H1 (cell line): ENCODE measurements around the gene RASGRF1. TPM values are rescaled to one million over a fixed set of nuclear protein-coding genes. Genes with fewer than 3 reads are reported as not detected.

Experiments used
- CBX5 ChIP-seq: fragments of 300-800, 300-1000 bp; sonication (generic); IDR thresholded peaks from 2 replicates; pipeline ENCODE4 v1.7.1; 2016; ENCODE audit warnings: antibody characterized with exemption, low read length, low read depth
- GTF2F1 ChIP-seq: IDR thresholded peaks from 2 replicates; pipeline ENCODE4 v1.6.1; 2012; ENCODE audit warnings: low read depth, low read length, improper control_type of control experiment, borderline replicate concordance
- HDAC6 ChIP-seq: IDR thresholded peaks from one replicate; pipeline ENCODE4 v1.7.1; 2012; ENCODE audit warnings: low read depth, mild to moderate bottlenecking, inconsistent platforms, low read length, moderate library complexity
- KDM1A ChIP-seq: fragments of 200-600, 300-600 bp; sonication (generic); IDR thresholded peaks from 2 replicates; pipeline ENCODE4 v1.7.1; 2016; ENCODE audit warnings: mild to moderate bottlenecking, low read length, borderline replicate concordance
- PHF8 ChIP-seq: fragments of 200-600 bp; sonication (generic); conservative IDR thresholded peaks from 2 replicates; pipeline ENCODE4 v1.7.1; 2012; ENCODE audit warnings: low read depth, mild to moderate bottlenecking, inconsistent platforms, low read length, moderate library complexity
- SP2 ChIP-seq: IDR thresholded peaks from 2 replicates; pipeline ENCODE4 v1.6.1; 2012; ENCODE audit warnings: mild to moderate bottlenecking, low read length, inconsistent platforms
- SRF ChIP-seq: IDR thresholded peaks from 2 replicates; pipeline ENCODE4 v1.6.1; 2011; ENCODE audit warnings: mild to moderate bottlenecking, low read depth, low read length, moderate library complexity
- TAF7 ChIP-seq: optimal IDR thresholded peaks from 2 replicates; pipeline ENCODE3; 2011; ENCODE audit warnings: low read depth, mild to moderate bottlenecking, inconsistent platforms, low read length, moderate library complexity, borderline replicate concordance
- TEAD4 ChIP-seq: IDR thresholded peaks from 2 replicates; pipeline ENCODE4 v1.6.1; 2012; ENCODE audit warnings: low read depth, low read length, inconsistent platforms, mixed read lengths
- polyA plus RNA-seq, 7 experiments: library from polyadenylated mRNA; depleted of rRNA in 3 of 7; stranded (reverse) in 5 of 7; unstranded in 2 of 7; fragments of >200 nt in 5 of 7; fragments of 200-250 nt in 2 of 7; gene quantifications; 1 replicate in 5 of 7; 2 replicates in 1 of 7; 4 replicates in 1 of 7; pipeline versions ENCODE4 v1.2.1 to v1.2.3, GENCODE V29; 2011 to 2013; ENCODE audit warnings: missing spikeins in 2 of 7, mixed read lengths in 2 of 7
- total RNA-seq: library from RNA; stranded (reverse); fragmentation: NEBNext Ultra II Directional; extraction: Animal tissue kit (Norgen Biotek cat#: 25700); gene quantifications from 2 replicates; pipeline ENCODE4 v1.2.1, GENCODE V29; 2021
- TF ChIP-seq, protein P1 (sequence below): IDR thresholded peaks from 2 replicates; pipeline ENCODE4 v1.6.1; 2011; ENCODE audit warnings: low read depth, mild to moderate bottlenecking, low read length; ENCODE audit not compliant: insufficient read depth
- TF ChIP-seq, protein P2 (sequence below), 3 experiments: IDR thresholded peaks; 1 replicate in 2 of 3; 2 replicates in 1 of 3; pipeline versions ENCODE4 v1.5.1 to v1.6.1; 2011; ENCODE audit warnings: low read length in 3 of 3, mild to moderate bottlenecking in 3 of 3, inconsistent platforms in 2 of 3, low read depth in 1 of 3, moderate library complexity in 1 of 3; ENCODE audit not compliant: insufficient read depth in 1 of 3; ENCODE audit errors: control extremely low read depth in 1 of 3

Gene RASGRF1
- total and polyA plus RNA-seq, 2 of the 8 experiments (the other 6 are each of a cell fraction or from before 2014, with no cell fraction given): 0.42 to 0.67 TPM

DNA sequence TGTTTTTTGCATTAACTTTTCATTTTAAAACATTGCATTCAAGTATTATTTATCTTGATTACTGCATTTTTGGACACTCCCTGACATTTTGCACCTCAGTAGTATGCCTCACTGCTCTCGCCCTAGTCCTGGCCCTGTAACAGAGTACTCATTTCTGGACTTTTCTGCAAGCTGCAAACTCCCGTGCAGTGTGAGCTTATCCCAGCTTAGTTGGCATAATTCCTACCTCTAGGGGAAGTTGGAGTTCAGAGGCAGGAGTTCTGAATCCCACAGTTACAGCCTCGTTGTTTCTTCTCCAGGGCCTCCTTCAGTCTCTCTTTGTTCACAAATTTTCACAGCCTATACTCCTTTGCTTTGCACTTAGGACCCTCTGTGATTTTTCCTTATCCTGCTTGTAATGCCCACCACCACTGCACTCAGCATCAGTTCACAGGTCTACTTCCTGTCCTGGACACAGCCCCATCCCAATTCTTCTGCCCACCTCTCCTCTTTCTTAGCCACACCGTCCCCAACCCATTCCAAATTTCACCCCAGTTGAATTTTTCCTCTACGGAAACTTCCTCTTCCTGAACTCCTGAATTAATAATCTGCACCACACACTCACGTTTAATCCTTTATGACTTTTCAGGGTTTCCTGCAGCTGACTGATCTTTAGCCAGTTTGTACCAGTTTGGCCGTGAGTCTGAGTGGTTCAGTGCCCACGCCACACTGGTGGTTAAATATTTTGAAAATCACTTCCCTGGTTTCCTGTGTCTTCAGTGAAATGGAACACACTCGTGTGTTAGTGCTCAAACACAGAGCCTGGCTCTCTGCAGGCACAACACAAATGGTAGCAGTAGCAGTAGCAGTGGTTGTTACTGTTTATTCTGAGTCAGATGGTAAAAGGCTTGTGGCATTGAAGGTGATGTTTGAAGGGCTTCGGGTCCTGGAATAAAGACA lies 139.4 kb downstream of the RASGRF1 start (continued):
- TF ChIP-seq, protein P1, sequence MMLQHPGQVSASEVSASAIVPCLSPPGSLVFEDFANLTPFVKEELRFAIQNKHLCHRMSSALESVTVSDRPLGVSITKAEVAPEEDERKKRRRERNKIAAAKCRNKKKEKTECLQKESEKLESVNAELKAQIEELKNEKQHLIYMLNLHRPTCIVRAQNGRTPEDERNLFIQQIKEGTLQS: no peak
- TF ChIP-seq TEAD4 (0 out of 2 replicates have a peak, but pooled peaks have one; percentile 9), GTF2F1 (no peak), TAF7 (no peak), HDAC6 (no peak), SRF (no peak), PHF8 (no peak), SP2 (no peak), CBX5 (no peak), KDM1A (no peak)
- TF ChIP-seq, protein P2, sequence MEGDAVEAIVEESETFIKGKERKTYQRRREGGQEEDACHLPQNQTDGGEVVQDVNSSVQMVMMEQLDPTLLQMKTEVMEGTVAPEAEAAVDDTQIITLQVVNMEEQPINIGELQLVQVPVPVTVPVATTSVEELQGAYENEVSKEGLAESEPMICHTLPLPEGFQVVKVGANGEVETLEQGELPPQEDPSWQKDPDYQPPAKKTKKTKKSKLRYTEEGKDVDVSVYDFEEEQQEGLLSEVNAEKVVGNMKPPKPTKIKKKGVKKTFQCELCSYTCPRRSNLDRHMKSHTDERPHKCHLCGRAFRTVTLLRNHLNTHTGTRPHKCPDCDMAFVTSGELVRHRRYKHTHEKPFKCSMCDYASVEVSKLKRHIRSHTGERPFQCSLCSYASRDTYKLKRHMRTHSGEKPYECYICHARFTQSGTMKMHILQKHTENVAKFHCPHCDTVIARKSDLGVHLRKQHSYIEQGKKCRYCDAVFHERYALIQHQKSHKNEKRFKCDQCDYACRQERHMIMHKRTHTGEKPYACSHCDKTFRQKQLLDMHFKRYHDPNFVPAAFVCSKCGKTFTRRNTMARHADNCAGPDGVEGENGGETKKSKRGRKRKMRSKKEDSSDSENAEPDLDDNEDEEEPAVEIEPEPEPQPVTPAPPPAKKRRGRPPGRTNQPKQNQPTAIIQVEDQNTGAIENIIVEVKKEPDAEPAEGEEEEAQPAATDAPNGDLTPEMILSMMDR (IDR thresholded peaks at IDR 0.05; ENCODE audit: control extremely low read depth in 1 of 3, insufficient read depth in 1 of 3, low read depth in 1 of 3, low read length in 3 of 3): peak in 1 of 3 experiments; percentile 23; a peak in 1 of 4 replicates
